ENCODE measurements around the gene ANAPC16.
"Not testable (repeated sequence)": the region's sequence is repeated elsewhere in the genome, so short reads cannot be mapped to it uniquely, and the experiment has no call there.

The ANAPC16 gene

GRCh38 chr10:72265990-72266865, 50.4 kb downstream of the ANAPC16 start:
- no peak for DNase-seq

- no peak for DNase-seq
These were observed 51.6 kb downstream of the ANAPC16 start for GRCh38 chr10:72267381-72267780.

- no peak for DNase-seq
These were observed 52.1 kb downstream of the ANAPC16 start for GRCh38 chr10:72267819-72268399.

- DNase-seq = not testable (repeated sequence)
These were observed 52.8 kb downstream of the ANAPC16 start for GRCh38 chr10:72268475-72269200.

GRCh38 chr10:72270607-72271281, 54.9 kb downstream of the ANAPC16 start:
- no peak for DNase-seq

GRCh38 chr10:72272689-72273409, 57.0 kb downstream of the ANAPC16 start:
- DNase-seq = peak; percentile 36

GRCh38 chr10:72273410-72274212, 57.8 kb downstream of the ANAPC16 start, which contains the start of gene DDIT4:
Gene DDIT4, plus strand, starts transcription at chr10:72273924. Its CDS starts 293 bp downstream, at chr10:72274217.
- DNase-seq = peak; percentile 96

GRCh38 chr10:72274213-72274729, 58.5 kb downstream of the ANAPC16 start:
- DNase-seq = no peak

- DNase-seq = no peak
These were observed 59.0 kb downstream of the ANAPC16 start for GRCh38 chr10:72274730-72275350.

- no peak for DNase-seq
These were observed 59.7 kb downstream of the ANAPC16 start for GRCh38 chr10:72275351-72276012.

- DNase-seq = no peak
These were observed 60.2 kb downstream of the ANAPC16 start for GRCh38 chr10:72276013-72276387.

GRCh38 chr10:72276421-72277339, 60.9 kb downstream of the ANAPC16 start:
- no peak for DNase-seq

GRCh38 chr10:72277340-72277995, 61.7 kb downstream of the ANAPC16 start:
- no peak for DNase-seq

- DNase-seq = no peak
These were observed 62.3 kb downstream of the ANAPC16 start for GRCh38 chr10:72277996-72278667.

GRCh38 chr10:72278668-72279393, 63.0 kb downstream of the ANAPC16 start:
- DNase-seq = no peak

GRCh38 chr10:72279587-72279986, 63.8 kb downstream of the ANAPC16 start:
- DNase-seq = not testable (repeated sequence)

GRCh38 chr10:72283131-72283530, 67.3 kb downstream of the ANAPC16 start:
- DNase-seq = no peak
